H1 (cell line): Measurements from ENCODE around the gene WDR26. TPM values are rescaled to one million over a fixed set of nuclear protein-coding genes. Genes with fewer than 3 reads are reported as not detected.
A peak's percentile ranks its signal among the peaks of the same experiment; 100 is the strongest.
"Not testable (repeated sequence)": the region's sequence is repeated elsewhere in the genome, so short reads cannot be mapped to it uniquely, and the experiment has no call there.

Experiments
- CTCF ChIA-PET: fragments of 300-600 bp; sonication (Branson Sonifier 250); formaldehyde crosslinking; loops from one replicate; lab custom pipeline; 2021; ENCODE audit not compliant: partially characterized antibody; lab: Charles Lee
- POLR2A ChIA-PET: fragments of 300-600 bp; sonication (Branson Sonifier 250); formaldehyde crosslinking; loops from one replicate; lab custom pipeline; 2021; ENCODE audit warnings: inconsistent platforms; ENCODE audit not compliant: partially characterized antibody; lab: Charles Lee
- DNase-seq, 2 experiments: peaks; one replicate each; pipeline versions ENCODE4 v3.0.0 to v3.0.0-alpha.2; 2010 to 2022; ENCODE audit warnings: low spot score in 2 of 2, low read depth in 1 of 2, mixed read lengths in 1 of 2
- FAIRE-seq: peaks from 2 replicates; lab custom pipeline; 2011; peaks lifted over from hg19 to GRCh38; lab: Jason Lieb, UNC
- H2AFZ ChIP-seq: 2 replicates; pipeline ENCODE4 v1.8.1; 2012; ENCODE audit warnings: low read length, inconsistent platforms
- H2AK5ac ChIP-seq: 2 replicates; pipeline ENCODE4 v1.6.1; 2013; ENCODE audit warnings: low read depth, low read length
- H2BK120ac ChIP-seq: replicated peaks from 2 replicates; pipeline ENCODE3; 2013; ENCODE audit warnings: low read depth, low read length, inconsistent platforms
- H2BK12ac ChIP-seq: 2 replicates; pipeline ENCODE4 v1.6.1; 2013; ENCODE audit warnings: low read depth, low read length
- H2BK15ac ChIP-seq: 2 replicates; pipeline ENCODE4 v1.6.1; 2013; ENCODE audit warnings: low read length
- H2BK20ac ChIP-seq: 2 replicates; pipeline ENCODE4 v1.6.1; 2013; ENCODE audit warnings: low read length
- H2BK5ac ChIP-seq: 2 replicates; pipeline ENCODE4 v1.6.1; 2013; ENCODE audit warnings: low read depth, low read length
- H3K14ac ChIP-seq: 2 replicates; pipeline ENCODE4 v1.6.1; 2013; ENCODE audit warnings: inconsistent platforms; ENCODE audit not compliant: insufficient read length
- H3K18ac ChIP-seq: 2 replicates; pipeline ENCODE4 v1.6.1; 2013; ENCODE audit warnings: low read length; ENCODE audit errors: extremely low read depth
- H3K23ac ChIP-seq: 2 replicates; pipeline ENCODE4 v1.6.1; 2013; ENCODE audit warnings: inconsistent platforms; ENCODE audit not compliant: insufficient read length
- H3K23me2 ChIP-seq: 2 replicates; pipeline ENCODE4 v1.6.1; 2013; ENCODE audit warnings: low read depth, low read length
- H3K27ac ChIP-seq: 2 replicates; pipeline ENCODE4 v1.6.1; 2011; ENCODE audit warnings: low read depth, low read length, inconsistent platforms
- H3K27me3 ChIP-seq, 4 experiments: replicated peaks in 1 of 4; 1 replicate in 1 of 4; 2 replicates in 3 of 4; pipeline versions ENCODE4 v1.6.1 to v1.8.1; 2011 to 2013; ENCODE audit warnings: low read length in 3 of 4, mild to moderate bottlenecking in 3 of 4, inconsistent platforms in 2 of 4, mixed read lengths in 2 of 4, moderate library complexity in 1 of 4; ENCODE audit not compliant: control insufficient read depth in 3 of 4, insufficient read depth in 3 of 4; ENCODE audit errors: extremely low read depth in 1 of 4
- H3K36me3 ChIP-seq, 4 experiments: 2 replicates each; pipeline versions ENCODE4 v1.6.1 to v1.8.1; 2011 to 2013; ENCODE audit warnings: mild to moderate bottlenecking in 4 of 4, low read length in 3 of 4, moderate library complexity in 2 of 4, control low read depth in 1 of 4, inconsistent platforms in 1 of 4; ENCODE audit not compliant: insufficient read depth in 4 of 4, control insufficient read depth in 2 of 4
- H3K4ac ChIP-seq: replicated peaks from 2 replicates; pipeline ENCODE3; 2013; ENCODE audit warnings: low read length, low read depth, mixed read lengths, inconsistent platforms; ENCODE audit not compliant: insufficient read length
- H3K4me1 ChIP-seq, 4 experiments: replicated peaks in 1 of 4; 1 replicate in 1 of 4; 2 replicates in 3 of 4; pipeline versions ENCODE4 v1.6.1 to v1.8.1; 2011 to 2013; ENCODE audit warnings: low read length in 3 of 4, inconsistent platforms in 2 of 4, mixed read lengths in 1 of 4; ENCODE audit not compliant: insufficient read depth in 4 of 4, control insufficient read depth in 3 of 4
- H3K4me2 ChIP-seq, 2 experiments: 2 replicates each; pipeline versions ENCODE4 v1.6.1 to v1.8.1; 2011 to 2013; ENCODE audit warnings: low read depth in 2 of 2, low read length in 2 of 2, control low read depth in 1 of 2, inconsistent platforms in 1 of 2, mild to moderate bottlenecking in 1 of 2; ENCODE audit not compliant: insufficient read depth in 1 of 2
- H3K4me3 ChIP-seq, 4 experiments: fragments of 200-600, 300-600 bp in 1 of 4; sonication (generic), shearing (Covaris generic), sonication (Bioruptor Twin) in 1 of 4; 2 replicates each; pipeline versions ENCODE4 v1.5.1 to v1.8.1; 2011 to 2016; ENCODE audit warnings: low read length in 4 of 4, low read depth in 3 of 4, control low read depth in 2 of 4, inconsistent platforms in 2 of 4, mild to moderate bottlenecking in 2 of 4, mixed read lengths in 1 of 4, moderate library complexity in 1 of 4; ENCODE audit not compliant: insufficient read depth in 2 of 4; ENCODE audit errors: extremely low read depth in 1 of 4
- H3K56ac ChIP-seq: replicated peaks from 2 replicates; pipeline ENCODE3; 2013; ENCODE audit warnings: low read depth, mild to moderate bottlenecking, mixed read lengths, low read length, inconsistent platforms; ENCODE audit not compliant: insufficient read length
- H3K79me1 ChIP-seq: 2 replicates; pipeline ENCODE4 v1.6.1; 2013; ENCODE audit warnings: low read depth, low read length, control low read depth
- H3K79me2 ChIP-seq, 2 experiments: 2 replicates each; pipeline versions ENCODE4 v1.6.1 to v1.8.1; 2012 to 2013; ENCODE audit warnings: low read length in 2 of 2, mild to moderate bottlenecking in 2 of 2, inconsistent platforms in 1 of 2; ENCODE audit not compliant: insufficient read depth in 2 of 2, control insufficient read depth in 1 of 2
- H3K9ac ChIP-seq, 4 experiments: replicated peaks in 1 of 4; 1 replicate in 1 of 4; 2 replicates in 3 of 4; pipeline versions ENCODE4 v1.6.1 to v1.8.1; 2011 to 2013; ENCODE audit warnings: low read depth in 3 of 4, low read length in 3 of 4, control low read depth in 2 of 4, mild to moderate bottlenecking in 2 of 4, moderate library complexity in 2 of 4, inconsistent platforms in 1 of 4; ENCODE audit errors: extremely low read depth in 1 of 4
- H3K9me3 ChIP-seq, 2 experiments: 2 replicates each; pipeline versions ENCODE4 v1.6.1 to v1.8.1; 2012 to 2013; ENCODE audit warnings: mild to moderate bottlenecking in 2 of 2, moderate library complexity in 2 of 2, control low read depth in 1 of 2, inconsistent platforms in 1 of 2, low read depth in 1 of 2, low read length in 1 of 2, mixed read lengths in 1 of 2; ENCODE audit not compliant: insufficient read depth in 2 of 2
- H4K20me1 ChIP-seq, 2 experiments: replicated peaks in 1 of 2; 2 replicates each; pipeline versions ENCODE3 to v1.8.1; 2011 to 2013; ENCODE audit warnings: inconsistent platforms in 2 of 2, low read length in 2 of 2, mild to moderate bottlenecking in 1 of 2; ENCODE audit not compliant: insufficient read depth in 2 of 2, control insufficient read depth in 1 of 2
- H4K5ac ChIP-seq: 2 replicates; pipeline ENCODE4 v1.6.1; 2013; ENCODE audit warnings: low read length, low read depth, mixed read lengths, inconsistent platforms; ENCODE audit not compliant: insufficient read length
- H4K8ac ChIP-seq: 2 replicates; pipeline ENCODE4 v1.8.0; 2013; ENCODE audit warnings: mild to moderate bottlenecking, moderate library complexity, low read length, inconsistent platforms; ENCODE audit not compliant: insufficient read depth; ENCODE audit errors: extremely low read depth
- H4K91ac ChIP-seq: replicated peaks from 2 replicates; pipeline ENCODE3; 2013; ENCODE audit warnings: low read length, mixed read lengths, inconsistent platforms; ENCODE audit not compliant: insufficient read length
- MAFK ChIP-seq: IDR thresholded peaks from 2 replicates; pipeline ENCODE4 v1.6.1; 2012; ENCODE audit warnings: low read depth, mild to moderate bottlenecking, improper control_type of control experiment, low read length
- WGBS, 2 experiments: shearing (Covaris generic) in 1 of 2; methylation state at CpG; one replicate each; pipeline versions ENCODE4 v1.1.6 to v1.1.7; 2013 to 2015; ENCODE audit warnings: low lambda C conversion rate in 2 of 2, mixed read lengths in 2 of 2, inconsistent platforms in 1 of 2, low coverage in 1 of 2, missing lambda C conversion rate in 1 of 2; ENCODE audit not compliant: insufficient replicate concordance in 2 of 2, insufficient coverage in 1 of 2, insufficient read length in 1 of 2; ENCODE audit errors: extremely low coverage in 1 of 2, missing lambda C conversion rate in 1 of 2; 5-methylcytosine and 5-hydroxymethylcytosine counted together
- polyA plus RNA-seq, 7 experiments: library from polyadenylated mRNA; depleted of rRNA in 3 of 7; stranded (reverse) in 5 of 7; unstranded in 2 of 7; fragments of >200 nt in 5 of 7; fragments of 200-250 nt in 2 of 7; gene quantifications; 1 replicate in 5 of 7; 2 replicates in 1 of 7; 4 replicates in 1 of 7; pipeline versions ENCODE4 v1.2.1 to v1.2.3, GENCODE V29; 2011 to 2013; ENCODE audit warnings: missing spikeins in 2 of 7, mixed read lengths in 2 of 7
- total RNA-seq: library from RNA; stranded (reverse); fragmentation: NEBNext Ultra II Directional; extraction: Animal tissue kit (Norgen Biotek cat#: 25700); gene quantifications from 2 replicates; pipeline ENCODE4 v1.2.1, GENCODE V29; 2021

Gene WDR26
- total and polyA plus RNA-seq, 2 of the 8 experiments (the other 6 are each of a cell fraction or from before 2014, with no cell fraction given), result 18.0 to 72.5 TPM

- not testable (repeated sequence) for H3K27ac ChIP-seq, H3K79me1 ChIP-seq, H3K9me3 ChIP-seq, H2AFZ ChIP-seq, H3K4me2 ChIP-seq, H2BK120ac ChIP-seq, H4K8ac ChIP-seq, H3K56ac ChIP-seq, DNase-seq, H4K5ac ChIP-seq, H2BK5ac ChIP-seq, H3K4ac ChIP-seq, H3K4me3 ChIP-seq, H3K18ac ChIP-seq, H3K23me2 ChIP-seq, H3K14ac ChIP-seq, H3K4me1 ChIP-seq, FAIRE-seq, H4K91ac ChIP-seq, H3K23ac ChIP-seq, H3K9ac ChIP-seq, H3K27me3 ChIP-seq, H2BK15ac ChIP-seq, H2BK20ac ChIP-seq, H2BK12ac ChIP-seq, H2AK5ac ChIP-seq
- TF ChIP-seq MAFK, result peak; percentile 8; the same call in 1 of the 2 replicates
- ChIA-PET POLR2A (interaction anchor here (0.6 to 1.4 kb wide), 5 partner anchors 10 to 213 kb away, joined by 3 to 7 read pairs (median 4); no protein-coding TSS in a partner anchor), CTCF (interaction anchor here (0.6 to 1.2 kb wide), 3 partner anchors 12 to 28 kb away, joined by 4 to 5 read pairs (median 4); no protein-coding TSS in a partner anchor)
- Histone ChIP-seq H4K20me1 (peaks cover 16 to 18% of the 10 kb centered on the region in 2 experiments), H3K36me3 (peaks cover 2 to 77% (median 38%) of the 10 kb centered on the region in 4 experiments), H3K79me2 (peaks cover 14 to 60% of the 10 kb centered on the region in 2 experiments)
- 96% methylated on average over 7 of the region's 7 CpGs; no CpG with 5 or more reads in 1 of the 2 experiments for WGBS, 2 experiments
Measured at GRCh38 chr1:224428713-224429112, 5.9 kb downstream of the WDR26 start.
